K562 (cell line): ENCODE results near the gene SLC39A6. TPM values are rescaled to one million over a fixed set of nuclear protein-coding genes. Genes with fewer than 3 reads are reported as not detected.

Experiments
- ATAC-seq: fragments of 200-7000 bp; cut with Tn5 transposase; 3 replicates; pipeline ENCODE4 v1.9.1; 2020; ENCODE audit warnings: moderate library complexity
- BruUV-seq: library from RNA; stranded (reverse); fragments of 400-500 nt; replicated peaks from 2 replicates; lab custom pipeline; 2021; lab: Mats Ljungman, UMichigan
- CTCF ChIA-PET: fragments of 300-600 bp; formaldehyde crosslinking; extraction: SDS; loops from one replicate; lab custom pipeline; 2021; ENCODE audit warnings: low intra/inter-chr PET ratio; lab: Yijun Ruan, JAX
- POLR2A ChIA-PET: fragments of 300-600, 350-650 bp; sonication (Branson Sonifier 250); formaldehyde crosslinking; extraction: SDS; loops from one replicate; lab custom pipeline; 2021; ENCODE audit warnings: antibody characterized with exemption, inconsistent platforms; lab: Yijun Ruan, JAX
- DNase-seq, 4 experiments: peaks; one replicate each; pipeline versions ENCODE4 v3.0.0 to v3.0.0-alpha.2; 2011 to 2018; ENCODE audit warnings: low spot score in 3 of 4, mixed read lengths in 3 of 4; ENCODE audit errors: extremely low read depth in 1 of 4
- FAIRE-seq: peaks from 2 replicates; lab custom pipeline; 2011; peaks lifted over from hg19 to GRCh38; lab: Jason Lieb, UNC
- H2AFZ ChIP-seq: 2 replicates; pipeline ENCODE4 v1.6.0; 2011; ENCODE audit warnings: low read depth, low read length, control low read depth, inconsistent platforms
- H3K27ac ChIP-seq: fragments of 200-600 bp; 3 replicates; pipeline ENCODE4 v1.8.0; 2011; ENCODE audit warnings: low read depth, mild to moderate bottlenecking, control low read depth, inconsistent platforms, low read length, moderate library complexity, mixed read lengths; ENCODE audit errors: extremely low read depth
- H3K27me3 ChIP-seq, 2 experiments: fragments of 300-600 bp in 1 of 2; 2 replicates in 1 of 2; 3 replicates in 1 of 2; pipeline versions ENCODE4 v1.6.0 to v1.8.0; 2011; ENCODE audit warnings: inconsistent platforms in 2 of 2, low read length in 2 of 2, mild to moderate bottlenecking in 1 of 2, mixed read lengths in 1 of 2, moderate library complexity in 1 of 2; ENCODE audit not compliant: control insufficient read depth in 2 of 2, insufficient read depth in 2 of 2
- H3K36me3 ChIP-seq: fragments of 300-600 bp; 3 replicates; pipeline ENCODE4 v1.8.0; 2011; ENCODE audit warnings: mild to moderate bottlenecking, low read length, inconsistent platforms; ENCODE audit not compliant: control insufficient read depth, insufficient read depth
- H3K4me1 ChIP-seq, 2 experiments: fragments of 200-600 bp in 1 of 2; replicated peaks in 1 of 2; 2 replicates in 1 of 2; 3 replicates in 1 of 2; pipeline versions ENCODE4 v1.5.1 to v1.8.0; 2011; ENCODE audit warnings: inconsistent platforms in 2 of 2, low read length in 2 of 2, mild to moderate bottlenecking in 1 of 2, mixed read lengths in 1 of 2, moderate library complexity in 1 of 2; ENCODE audit not compliant: control insufficient read depth in 2 of 2, insufficient read depth in 2 of 2
- H3K4me2 ChIP-seq: 2 replicates; pipeline ENCODE4 v1.6.1; 2011; ENCODE audit warnings: low read length, control low read depth, inconsistent platforms, mixed read lengths; ENCODE audit not compliant: insufficient read depth
- H3K4me3 ChIP-seq: fragments of 200-600 bp; sonication (generic), shearing (Covaris generic); 2 replicates; pipeline ENCODE4 v1.5.1; 2016; ENCODE audit warnings: control low read depth, inconsistent platforms
- H3K79me2 ChIP-seq: fragments of 200-600 bp; 3 replicates; pipeline ENCODE4 v1.8.0; 2011; ENCODE audit warnings: low read length, inconsistent platforms; ENCODE audit not compliant: control insufficient read depth, insufficient read depth
- H3K9ac ChIP-seq, 2 experiments: 2 replicates each; pipeline versions ENCODE4 v1.6.0 to v1.6.1; 2011; ENCODE audit warnings: low read depth in 2 of 2, low read length in 2 of 2, control low read depth in 1 of 2, inconsistent platforms in 1 of 2, mild to moderate bottlenecking in 1 of 2, mixed read lengths in 1 of 2; ENCODE audit not compliant: insufficient read depth in 1 of 2
- H3K9me1 ChIP-seq: one replicate; pipeline ENCODE4 v1.6.0; 2011; ENCODE audit warnings: inconsistent platforms, mild to moderate bottlenecking, low read length, moderate library complexity; ENCODE audit not compliant: control insufficient read depth, insufficient read depth
- H3K9me3 ChIP-seq: replicated peaks from 2 replicates; pipeline ENCODE4 v1.5.1; 2011; ENCODE audit warnings: low read depth, low read length, inconsistent platforms; ENCODE audit not compliant: control insufficient read depth, insufficient read depth
- H4K20me1 ChIP-seq: replicated peaks from 2 replicates; pipeline ENCODE4 v1.6.1; 2011; ENCODE audit warnings: low read length, inconsistent platforms, mixed read lengths; ENCODE audit not compliant: control insufficient read depth, insufficient read depth
- BRF1 ChIP-seq: IDR thresholded peaks from 3 replicates; pipeline ENCODE4 v1.6.1; 2011; ENCODE audit warnings: borderline replicate concordance, mild to moderate bottlenecking; ENCODE audit not compliant: insufficient read length; ENCODE audit errors: extremely low read depth
- DPF2 ChIP-seq: fragments of 450-650 bp; IDR thresholded peaks from 2 replicates; pipeline ENCODE4 v1.6.1; 2016
- GABPA ChIP-seq: fragments of 200-800 bp; sonication (Bioruptor generic); conservative IDR thresholded peaks from 2 replicates; pipeline ENCODE4 v1.6.1; 2016; ENCODE audit warnings: low read depth, missing genetic modification characterization, missing compliant biosample characterization
- KDM4B ChIP-seq, 2 experiments: fragments of 450-650 bp in 1 of 2; sonication (generic) in 1 of 2; IDR thresholded peaks; 2 replicates each; pipeline ENCODE4 v1.6.1; 2016 to 2017; ENCODE audit warnings: borderline replicate concordance in 2 of 2, antibody characterized with exemption in 1 of 2, low read depth in 1 of 2, mild to moderate bottlenecking in 1 of 2
- NCOA1 ChIP-seq: fragments of 450-650 bp; IDR thresholded peaks from 2 replicates; pipeline ENCODE4 v1.6.1; 2016; ENCODE audit warnings: low read depth
- NELFE ChIP-seq: IDR thresholded peaks from 2 replicates; pipeline ENCODE4 v1.6.1; 2011; ENCODE audit warnings: mild to moderate bottlenecking; ENCODE audit not compliant: insufficient read depth, insufficient read length
- RBM34 ChIP-seq: fragments of 200-400 bp; formaldehyde crosslinking; IDR thresholded peaks from 2 replicates; pipeline ENCODE4 v1.6.1; 2018; ENCODE audit warnings: low read length, borderline replicate concordance; ENCODE audit not compliant: insufficient read depth
- RUNX1 ChIP-seq: sonication (generic); IDR thresholded peaks from 2 replicates; pipeline ENCODE4 v1.6.1; 2016; ENCODE audit warnings: antibody characterized with exemption, low read depth
- ZNF445 ChIP-seq: fragments of 250-450 bp; sonication (Bioruptor Pico); IDR thresholded peaks from 2 replicates; pipeline ENCODE4 v1.4.0; 2020; ENCODE audit warnings: low read depth, mild to moderate bottlenecking, moderate library complexity
- ZNF77 ChIP-seq: fragments of 250-450 bp; sonication (Bioruptor Pico); IDR thresholded peaks from 2 replicates; pipeline ENCODE4 v1.5.0; 2020
- WGBS: fragments of 100-300 bp; shearing (Covaris generic); methylation state at CpG from one replicate; pipeline ENCODE4 v1.1.6; 2016; ENCODE audit warnings: low coverage, mixed read lengths; ENCODE audit not compliant: insufficient coverage; ENCODE audit errors: missing lambda C conversion rate; 5-methylcytosine and 5-hydroxymethylcytosine counted together
- in situ Hi-C: fragments of 300-500 bp; cut with MboI; formaldehyde crosslinking; loops from 4 replicates; pipeline ENCODE4 v1.15.0; 2018; ENCODE audit warnings: inconsistent platforms, mixed read lengths
- intact Hi-C: fragments of 100-400 bp; cut with micrococcal nuclease; formaldehyde crosslinking; loops from 2 replicates; pipeline ENCODE4 v1.14.2; 2022
- polyA plus RNA-seq, 8 experiments: library from polyadenylated mRNA; depleted of rRNA in 4 of 8; stranded (reverse) in 5 of 8; unstranded in 3 of 8; fragments of >200 nt; fragmentation: Nextera tagmentation in 2 of 8; fragmentation: Illumina TruSeq in 1 of 8; extraction: Ambion mirVana in 2 of 8; extraction: Trizol in 1 of 8; gene quantifications; 2 replicates each; pipeline versions ENCODE4 v1.2.1 to v1.2.3, GENCODE V29; 2011 to 2014; ENCODE audit warnings: inconsistent platforms in 1 of 8, missing spikeins in 1 of 8
- total RNA-seq, 7 experiments: library from RNA; depleted of rRNA in 6 of 7; stranded (reverse); fragments of >200 nt in 6 of 7; fragmentation: Illumina TruSeq in 2 of 7; extraction: Trizol in 2 of 7; gene quantifications; 2 replicates each; pipeline versions ENCODE4 v1.2.1 to v1.2.3, GENCODE V29; 2011 to 2021; ENCODE audit warnings: low replicate concordance in 1 of 7
- TF ChIP-seq, protein P1 (sequence below): fragments of 250-450 bp; sonication (Bioruptor Pico); IDR thresholded peaks from 2 replicates; pipeline ENCODE4 v1.8.0; 2022; ENCODE audit warnings: inconsistent platforms, mild to moderate bottlenecking, moderate library complexity, borderline replicate concordance
- TF ChIP-seq, protein P2 (sequence below): fragments of 200-800 bp; sonication (Bioruptor generic); IDR thresholded peaks from 2 replicates; pipeline ENCODE4 v1.6.1; 2017; ENCODE audit warnings: missing genetic modification characterization, missing compliant biosample characterization
- TF ChIP-seq, protein P3 (sequence below): fragments of 450-650 bp; IDR thresholded peaks from 2 replicates; pipeline ENCODE4 v1.6.1; 2016; ENCODE audit warnings: low read depth

The SLC39A6 gene
- total and polyA plus RNA-seq, 9 of the 15 experiments (the other 6 are each of a cell fraction or from before 2014, with no cell fraction given) = 5.6 to 23.8 (median 17.4) TPM

DNA sequence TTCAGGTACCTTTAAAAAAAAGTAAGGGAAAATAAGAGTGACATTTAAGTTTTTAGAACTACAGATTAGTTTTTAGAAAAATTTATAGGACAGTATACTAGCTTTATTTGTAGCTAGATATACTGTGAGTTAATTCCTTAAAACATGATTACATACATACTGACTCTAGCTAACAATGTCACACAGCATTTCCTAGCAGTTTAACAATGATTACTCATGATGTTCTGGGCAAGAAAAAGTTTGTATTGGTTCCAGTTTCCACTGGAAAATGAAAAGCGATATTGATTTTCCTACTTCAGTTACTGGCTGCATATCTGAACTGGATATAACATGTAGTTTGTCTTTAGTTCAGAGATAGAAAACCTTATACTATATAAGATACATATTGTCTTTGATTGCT, 19.4 kb downstream of the SLC39A6 start:
- Histone ChIP-seq H3K27me3 (no peaks in the 10 kb centered on the region), H3K4me3 (no peak overlapping the region), H3K9me1 (no peaks in the 10 kb centered on the region), H3K4me2 (no peak overlapping the region), H3K9ac (no peak overlapping the region), H3K4me1 (no peaks in the 10 kb centered on the region), H2AFZ (no peak overlapping the region), H4K20me1 (no peaks in the 10 kb centered on the region), H3K9me3 (no peaks in the 10 kb centered on the region), H3K79me2 (no peaks in the 10 kb centered on the region), H3K27ac (no peak overlapping the region), H3K36me3 (peaks cover 42% of the 10 kb centered on the region)
- FAIRE-seq (no peak), ATAC-seq (no peak), DNase-seq (no peak)
- intact Hi-C loops = no loop called here
- 95% methylated on average over 1 of the region's 1 CpG for WGBS
- CTCF ChIA-PET = no interaction called here
- in situ Hi-C loops = no loop called here
- BruUV-seq = no TSS peak
- POLR2A ChIA-PET = interaction anchor here (0.6 kb wide), 1 partner anchor 44 kb away, joined by 4 read pairs; no protein-coding TSS in a partner anchor
- no peak for TF ChIP-seq KDM4B (IDR thresholded peaks at IDR 0.05; ENCODE audit: borderline replicate concordance in 2 of 2, low read depth in 1 of 2)
- TF ChIP-seq, protein P1, sequence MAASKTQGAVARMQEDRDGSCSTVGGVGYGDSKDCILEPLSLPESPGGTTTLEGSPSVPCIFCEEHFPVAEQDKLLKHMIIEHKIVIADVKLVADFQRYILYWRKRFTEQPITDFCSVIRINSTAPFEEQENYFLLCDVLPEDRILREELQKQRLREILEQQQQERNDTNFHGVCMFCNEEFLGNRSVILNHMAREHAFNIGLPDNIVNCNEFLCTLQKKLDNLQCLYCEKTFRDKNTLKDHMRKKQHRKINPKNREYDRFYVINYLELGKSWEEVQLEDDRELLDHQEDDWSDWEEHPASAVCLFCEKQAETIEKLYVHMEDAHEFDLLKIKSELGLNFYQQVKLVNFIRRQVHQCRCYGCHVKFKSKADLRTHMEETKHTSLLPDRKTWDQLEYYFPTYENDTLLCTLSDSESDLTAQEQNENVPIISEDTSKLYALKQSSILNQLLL (CRISPR knock-in tag) = no peak
- TF ChIP-seq RUNX1 = no peak
- TF ChIP-seq RBM34 = no peak
- TF ChIP-seq, protein P2, sequence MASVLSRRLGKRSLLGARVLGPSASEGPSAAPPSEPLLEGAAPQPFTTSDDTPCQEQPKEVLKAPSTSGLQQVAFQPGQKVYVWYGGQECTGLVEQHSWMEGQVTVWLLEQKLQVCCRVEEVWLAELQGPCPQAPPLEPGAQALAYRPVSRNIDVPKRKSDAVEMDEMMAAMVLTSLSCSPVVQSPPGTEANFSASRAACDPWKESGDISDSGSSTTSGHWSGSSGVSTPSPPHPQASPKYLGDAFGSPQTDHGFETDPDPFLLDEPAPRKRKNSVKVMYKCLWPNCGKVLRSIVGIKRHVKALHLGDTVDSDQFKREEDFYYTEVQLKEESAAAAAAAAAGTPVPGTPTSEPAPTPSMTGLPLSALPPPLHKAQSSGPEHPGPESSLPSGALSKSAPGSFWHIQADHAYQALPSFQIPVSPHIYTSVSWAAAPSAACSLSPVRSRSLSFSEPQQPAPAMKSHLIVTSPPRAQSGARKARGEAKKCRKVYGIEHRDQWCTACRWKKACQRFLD (CRISPR knock-in tag) = no peak
- no peak for TF ChIP-seq NELFE
- TF ChIP-seq, protein P3, sequence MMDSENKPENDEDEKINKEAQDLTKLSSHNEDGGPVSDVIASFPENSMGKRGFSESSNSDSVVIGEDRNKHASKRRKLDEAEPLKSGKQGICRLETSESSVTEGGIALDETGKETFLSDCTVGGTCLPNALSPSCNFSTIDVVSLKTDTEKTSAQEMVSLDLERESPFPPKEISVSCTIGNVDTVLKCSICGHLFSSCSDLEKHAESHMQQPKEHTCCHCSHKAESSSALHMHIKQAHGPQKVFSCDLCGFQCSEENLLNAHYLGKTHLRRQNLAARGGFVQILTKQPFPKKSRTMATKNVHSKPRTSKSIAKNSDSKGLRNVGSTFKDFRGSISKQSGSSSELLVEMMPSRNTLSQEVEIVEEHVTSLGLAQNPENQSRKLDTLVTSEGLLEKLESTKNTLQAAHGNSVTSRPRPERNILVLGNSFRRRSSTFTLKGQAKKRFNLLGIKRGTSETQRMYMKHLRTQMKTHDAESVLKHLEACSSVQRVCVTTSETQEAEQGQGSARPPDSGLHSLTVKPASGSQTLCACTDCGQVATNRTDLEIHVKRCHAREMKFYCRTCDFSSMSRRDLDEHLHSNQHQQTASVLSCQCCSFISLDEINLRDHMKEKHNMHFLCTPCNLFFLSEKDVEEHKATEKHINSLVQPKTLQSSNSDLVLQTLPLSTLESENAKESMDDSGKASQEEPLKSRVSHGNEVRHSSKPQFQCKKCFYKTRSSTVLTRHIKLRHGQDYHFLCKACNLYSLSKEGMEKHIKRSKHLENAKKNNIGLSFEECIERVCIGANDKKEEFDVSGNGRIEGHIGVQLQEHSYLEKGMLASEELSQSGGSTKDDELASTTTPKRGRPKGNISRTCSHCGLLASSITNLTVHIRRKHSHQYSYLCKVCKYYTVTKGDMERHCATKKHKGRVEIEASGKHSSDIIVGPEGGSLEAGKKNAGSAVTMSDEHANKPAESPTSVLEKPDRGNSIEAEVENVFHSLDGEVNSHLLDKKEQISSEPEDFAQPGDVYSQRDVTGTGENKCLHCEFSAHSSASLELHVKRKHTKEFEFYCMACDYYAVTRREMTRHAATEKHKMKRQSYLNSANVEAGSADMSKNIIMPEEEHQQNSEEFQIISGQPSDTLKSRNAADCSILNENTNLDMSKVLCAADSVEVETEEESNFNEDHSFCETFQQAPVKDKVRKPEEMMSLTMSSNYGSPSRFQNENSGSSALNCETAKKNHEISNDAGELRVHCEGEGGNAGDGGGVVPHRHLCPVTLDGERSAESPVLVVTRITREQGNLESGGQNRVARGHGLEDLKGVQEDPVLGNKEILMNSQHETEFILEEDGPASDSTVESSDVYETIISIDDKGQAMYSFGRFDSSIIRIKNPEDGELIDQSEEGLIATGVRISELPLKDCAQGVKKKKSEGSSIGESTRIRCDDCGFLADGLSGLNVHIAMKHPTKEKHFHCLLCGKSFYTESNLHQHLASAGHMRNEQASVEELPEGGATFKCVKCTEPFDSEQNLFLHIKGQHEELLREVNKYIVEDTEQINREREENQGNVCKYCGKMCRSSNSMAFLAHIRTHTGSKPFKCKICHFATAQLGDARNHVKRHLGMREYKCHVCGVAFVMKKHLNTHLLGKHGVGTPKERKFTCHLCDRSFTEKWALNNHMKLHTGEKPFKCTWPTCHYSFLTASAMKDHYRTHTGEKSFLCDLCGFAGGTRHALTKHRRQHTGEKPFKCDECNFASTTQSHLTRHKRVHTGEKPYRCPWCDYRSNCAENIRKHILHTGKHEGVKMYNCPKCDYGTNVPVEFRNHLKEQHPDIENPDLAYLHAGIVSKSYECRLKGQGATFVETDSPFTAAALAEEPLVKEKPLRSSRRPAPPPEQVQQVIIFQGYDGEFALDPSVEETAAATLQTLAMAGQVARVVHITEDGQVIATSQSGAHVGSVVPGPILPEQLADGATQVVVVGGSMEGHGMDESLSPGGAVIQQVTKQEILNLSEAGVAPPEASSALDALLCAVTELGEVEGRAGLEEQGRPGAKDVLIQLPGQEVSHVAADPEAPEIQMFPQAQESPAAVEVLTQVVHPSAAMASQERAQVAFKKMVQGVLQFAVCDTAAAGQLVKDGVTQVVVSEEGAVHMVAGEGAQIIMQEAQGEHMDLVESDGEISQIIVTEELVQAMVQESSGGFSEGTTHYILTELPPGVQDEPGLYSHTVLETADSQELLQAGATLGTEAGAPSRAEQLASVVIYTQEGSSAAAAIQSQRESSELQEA = no peak
- TF ChIP-seq GABPA = no peak
- no peak for TF ChIP-seq ZNF445 (CRISPR knock-in tag)
- TF ChIP-seq BRF1 = no peak
- TF ChIP-seq DPF2 = no peak
- TF ChIP-seq NCOA1 = no peak
- no peak for TF ChIP-seq ZNF77 (CRISPR knock-in tag)
